ENCODE data around the gene CALD1.
A peak's percentile ranks its signal among the peaks of the same experiment; 100 is the strongest.

The CALD1 gene

GRCh38 chr7:134916171-134916883 is 136.9 kb downstream of the CALD1 start:
- Mint-ChIP-seq H3K27me3 (ENCODE audit: low read depth) (no peaks in the 10 kb centered on the region), H3K27ac (peak overlapping the region in 1 of 3 experiments; percentile 12), H3K4me1 (peaks cover 38% of the 10 kb centered on the region), H3K4me3 (no peak overlapping the region), H3K9me3 (no peaks in the 10 kb centered on the region), H3K36me3 (ENCODE audit: low read depth) (peaks cover 35% of the 10 kb centered on the region)
- TF ChIP-seq CTCF (IDR thresholded peaks at IDR 0.05; ENCODE audit: unreplicated experiment in 3 of 3), result no peak

GRCh38 chr7:134919240-134919641 is 139.8 kb downstream of the CALD1 start:
- no peaks in the 10 kb centered on the region for H3K9me3 Mint-ChIP-seq
- H3K27me3 Mint-ChIP-seq (ENCODE audit: low read depth), result no peaks in the 10 kb centered on the region
- peak overlapping the region in 1 of 3 experiments; percentile 63 for H3K27ac Mint-ChIP-seq
- peaks cover 33% of the 10 kb centered on the region for H3K4me1 Mint-ChIP-seq
- H3K4me3 Mint-ChIP-seq, result no peak overlapping the region
- H3K36me3 Mint-ChIP-seq (ENCODE audit: low read depth), result peaks cover 49% of the 10 kb centered on the region
- TF ChIP-seq CTCF (IDR thresholded peaks at IDR 0.05; ENCODE audit: unreplicated experiment in 3 of 3), result no peak

- H3K27me3 Mint-ChIP-seq (ENCODE audit: low read depth), result no peaks in the 10 kb centered on the region
- H3K4me3 Mint-ChIP-seq, result no peak overlapping the region
- TF ChIP-seq CTCF (IDR thresholded peaks at IDR 0.05; ENCODE audit: unreplicated experiment in 3 of 3), result no peak
- peaks cover 25% of the 10 kb centered on the region for H3K4me1 Mint-ChIP-seq
- H3K27ac Mint-ChIP-seq, result peak overlapping the region in 2 of 3 experiments; percentile 21 to 63
- peaks cover 2% of the 10 kb centered on the region for H3K9me3 Mint-ChIP-seq
- peaks cover 49% of the 10 kb centered on the region for H3K36me3 Mint-ChIP-seq (ENCODE audit: low read depth)
Observed at GRCh38 chr7:134920026-134920753, 140.8 kb downstream of the CALD1 start.

- H3K27ac Mint-ChIP-seq, result no peak overlapping the region
- H3K4me3 Mint-ChIP-seq, result no peak overlapping the region
- H3K4me1 Mint-ChIP-seq, result peaks cover 19% of the 10 kb centered on the region
- no peaks in the 10 kb centered on the region for H3K27me3 Mint-ChIP-seq (ENCODE audit: low read depth)
- peaks cover 2% of the 10 kb centered on the region for H3K9me3 Mint-ChIP-seq
- peaks cover 43% of the 10 kb centered on the region for H3K36me3 Mint-ChIP-seq (ENCODE audit: low read depth)
- TF ChIP-seq CTCF (IDR thresholded peaks at IDR 0.05; ENCODE audit: unreplicated experiment in 3 of 3), result no peak
Observed at GRCh38 chr7:134922720-134923704, 143.6 kb downstream of the CALD1 start.

GRCh38 chr7:134925766-134926165 is 146.3 kb downstream of the CALD1 start:
- Mint-ChIP-seq H3K9me3 (peaks cover 5% of the 10 kb centered on the region), H3K4me1 (peaks cover 7% of the 10 kb centered on the region), H3K4me3 (no peak overlapping the region), H3K27me3 (ENCODE audit: low read depth) (no peaks in the 10 kb centered on the region), H3K36me3 (ENCODE audit: low read depth) (peaks cover 60% of the 10 kb centered on the region), H3K27ac (no peak overlapping the region)
- no peak for TF ChIP-seq CTCF (IDR thresholded peaks at IDR 0.05; ENCODE audit: unreplicated experiment in 3 of 3)
